HG03378 (cell line): Measurements from ENCODE around the gene THRB.
"Not testable (repeated sequence)": the region's sequence is repeated elsewhere in the genome, so short reads cannot be mapped to it uniquely, and the experiment has no call there.

Source experiments
- ATAC-seq: cut with Tn5 transposase; IDR thresholded peaks from one replicate; pipeline ENCODE4 v1.9.1; 2021; ENCODE audit warnings: mild to moderate bottlenecking, moderate library complexity; ENCODE audit not compliant: unreplicated experiment

Gene THRB

GRCh38 chr3:24407980-24408680, 86.5 kb downstream of the THRB start:
- no peak for ATAC-seq

GRCh38 chr3:24406900-24407299, 87.8 kb downstream of the THRB start:
- ATAC-seq: no peak

GRCh38 chr3:24405057-24405456, 89.6 kb downstream of the THRB start:
- no peak for ATAC-seq

GRCh38 chr3:24401811-24402185, 92.9 kb downstream of the THRB start:
- ATAC-seq: no peak

GRCh38 chr3:24401090-24401810, 93.4 kb downstream of the THRB start:
- ATAC-seq: no peak

GRCh38 chr3:24400450-24400849, 94.2 kb downstream of the THRB start:
- no peak for ATAC-seq

- ATAC-seq: no peak
These were observed 94.6 kb downstream of the THRB start for GRCh38 chr3:24400015-24400414.

GRCh38 chr3:24399614-24400013, 95.0 kb downstream of the THRB start:
- ATAC-seq: no peak

GRCh38 chr3:24398712-24399111, 95.9 kb downstream of the THRB start:
- ATAC-seq: not testable (repeated sequence)

GRCh38 chr3:24396338-24396737, 98.3 kb downstream of the THRB start:
- ATAC-seq: no peak

GRCh38 chr3:24394754-24395153, 99.9 kb downstream of the THRB start:
- ATAC-seq: no peak

- no peak for ATAC-seq
These were observed 101.3 kb downstream of the THRB start for GRCh38 chr3:24393316-24393715.

GRCh38 chr3:24390169-24391130, 104.2 kb downstream of the THRB start:
- no peak for ATAC-seq

- no peak for ATAC-seq
These were observed 105.3 kb downstream of the THRB start for GRCh38 chr3:24389108-24390090.

GRCh38 chr3:24388611-24389010, 106.0 kb downstream of the THRB start:
- no peak for ATAC-seq

GRCh38 chr3:24388159-24388558, 106.5 kb downstream of the THRB start:
- no peak for ATAC-seq

GRCh38 chr3:24387493-24387892, 107.2 kb downstream of the THRB start:
- no peak for ATAC-seq

- no peak for ATAC-seq
These were observed 107.7 kb downstream of the THRB start for GRCh38 chr3:24387000-24387399.

- no peak for ATAC-seq
These were observed 108.2 kb downstream of the THRB start for GRCh38 chr3:24386458-24386857.

- no peak for ATAC-seq
These were observed 109.5 kb downstream of the THRB start for GRCh38 chr3:24385012-24385615.
